Measurements from ENCODE around the gene EP400.

- TF ChIP-seq CTCF (conservative IDR thresholded peaks at IDR 0.05 in 1 of 2, IDR thresholded peaks at IDR 0.05 in 1 of 2; ENCODE audit: low read depth in 1 of 2, low read length in 2 of 2) (peak in 1 of 2 donors; percentile 30), EZH2 (IDR thresholded peaks at IDR 0.05; ENCODE audit: low read length, missing control alignments) (no peak)
Observed at GRCh38 chr12:132075026-132075713, 125.4 kb downstream of the EP400 start.
